ENCODE results near the gene TM2D3.

Gene TM2D3

DNA sequence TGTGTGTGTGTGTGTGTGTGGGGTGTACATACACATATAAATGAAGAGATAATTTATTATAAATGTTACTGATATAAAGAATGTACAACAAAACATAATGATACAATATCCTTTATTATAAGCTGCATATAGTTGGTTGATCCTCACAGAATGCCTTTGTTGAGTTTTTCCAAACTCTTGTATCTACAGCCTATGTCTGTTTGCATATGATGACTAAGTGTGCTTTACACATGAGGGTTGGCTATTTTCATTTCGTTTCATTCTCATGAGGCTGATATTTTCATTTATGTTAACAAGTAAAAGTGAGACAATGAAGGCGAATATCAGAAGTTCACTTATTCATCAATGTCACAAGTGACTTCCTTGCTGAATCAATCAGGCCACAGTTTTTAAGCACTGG, 45.1 kb downstream of the TM2D3 start:
- DNase-seq = no peak
- no peak overlapping the region for H2AK5ac ChIP-seq (ENCODE audit: low read length)
- no peaks in the 10 kb centered on the region for H3K79me2 ChIP-seq (ENCODE audit: control insufficient read depth, insufficient read depth, low read length)
- H3K56ac ChIP-seq (ENCODE audit: low read length) = no peak overlapping the region
- no peak overlapping the region for H3K4ac ChIP-seq (ENCODE audit: low read depth, low read length)
- no peak overlapping the region for H4K8ac ChIP-seq (ENCODE audit: low read depth, low read length)
- H3K27ac ChIP-seq (ENCODE audit: low read depth, low read length) = no peak overlapping the region
- H3K4me2 ChIP-seq (ENCODE audit: low read length) = no peak overlapping the region
- no peak overlapping the region for H2BK5ac ChIP-seq (ENCODE audit: low read length)
- H3K27me3 ChIP-seq (ENCODE audit: insufficient read depth, low read length, poor library complexity) = no peaks in the 10 kb centered on the region
- no peaks in the 10 kb centered on the region for H3K4me1 ChIP-seq (ENCODE audit: control insufficient read depth, low read depth, low read length)
- H3K23ac ChIP-seq (ENCODE audit: low read length) = no peak overlapping the region
- H3K18ac ChIP-seq (ENCODE audit: low read length) = no peak overlapping the region
- no peak overlapping the region for H3K9ac ChIP-seq (ENCODE audit: low read length)
- H3K79me1 ChIP-seq (ENCODE audit: low read length) = no peaks in the 10 kb centered on the region
- no peaks in the 10 kb centered on the region for H3K36me3 ChIP-seq (ENCODE audit: control insufficient read depth, insufficient read depth, low read length)
- H2BK15ac ChIP-seq (replicated peaks; ENCODE audit: low read depth) = no peak overlapping the region
- no CpG with 5 or more reads among the region's 2 CpGs for WGBS (ENCODE audit: extremely low coverage, insufficient coverage, low lambda C conversion rate)
- no peak overlapping the region for H2BK120ac ChIP-seq (ENCODE audit: low read depth, low read length)
- no peak overlapping the region for H4K5ac ChIP-seq (ENCODE audit: low read length)
- H3K4me3 ChIP-seq (ENCODE audit: low read length) = no peak overlapping the region

DNA sequence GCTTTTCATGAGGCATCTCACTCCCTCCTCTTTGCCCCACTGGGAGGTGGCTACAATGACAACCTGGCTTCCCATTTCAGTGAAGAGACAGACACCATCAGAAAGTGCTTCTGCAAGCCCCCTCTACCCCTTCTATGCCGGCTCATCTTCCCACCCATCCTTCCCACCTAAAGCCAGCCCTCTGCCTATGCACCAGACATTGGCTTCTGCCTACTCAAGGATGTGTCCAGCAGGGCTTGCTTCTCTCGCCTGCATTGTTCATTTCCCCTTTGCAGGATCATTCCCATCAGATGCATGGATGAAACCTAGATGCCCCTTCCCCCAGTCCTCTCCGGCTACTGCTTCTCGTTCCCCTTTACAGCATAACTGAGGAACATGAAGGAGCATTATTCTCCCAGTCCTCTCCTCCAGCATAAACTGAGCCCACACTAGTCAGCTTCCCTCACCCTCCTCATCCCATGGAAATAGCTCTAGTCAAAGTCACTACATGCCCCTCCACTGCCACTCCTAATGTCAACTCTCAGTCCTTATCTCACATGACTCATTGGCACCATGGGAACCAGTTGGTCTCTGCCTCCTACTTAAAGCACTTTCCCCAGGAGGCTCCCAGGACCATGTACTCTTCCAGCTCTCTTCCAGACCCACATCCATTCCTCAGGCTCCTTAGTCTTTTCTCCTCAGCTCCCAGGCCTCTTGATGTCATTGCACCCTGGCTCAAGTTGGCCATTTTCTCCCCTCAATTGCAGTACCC, 47.9 kb downstream of the TM2D3 start:
- WGBS (ENCODE audit: extremely low coverage, insufficient coverage, low lambda C conversion rate) = no CpG with 5 or more reads among the region's 4 CpGs
- no peak overlapping the region for H3K23ac ChIP-seq (ENCODE audit: low read length)
- H3K9ac ChIP-seq (ENCODE audit: low read length) = no peak overlapping the region
- H2BK120ac ChIP-seq (ENCODE audit: low read depth, low read length) = no peak overlapping the region
- no peak overlapping the region for H4K8ac ChIP-seq (ENCODE audit: low read depth, low read length)
- no peak overlapping the region for H3K18ac ChIP-seq (ENCODE audit: low read length)
- H4K5ac ChIP-seq (ENCODE audit: low read length) = no peak overlapping the region
- no peak overlapping the region for H3K4ac ChIP-seq (ENCODE audit: low read depth, low read length)
- no peak overlapping the region for H3K27ac ChIP-seq (ENCODE audit: low read depth, low read length)
- no peak overlapping the region for H2AK5ac ChIP-seq (ENCODE audit: low read length)
- no peaks in the 10 kb centered on the region for H3K79me1 ChIP-seq (ENCODE audit: low read length)
- no peak overlapping the region for H2BK5ac ChIP-seq (ENCODE audit: low read length)
- no peaks in the 10 kb centered on the region for H3K36me3 ChIP-seq (ENCODE audit: control insufficient read depth, insufficient read depth, low read length)
- H3K27me3 ChIP-seq (ENCODE audit: insufficient read depth, low read length, poor library complexity) = no peaks in the 10 kb centered on the region
- H3K4me1 ChIP-seq (ENCODE audit: control insufficient read depth, low read depth, low read length) = no peaks in the 10 kb centered on the region
- DNase-seq = no peak
- H3K79me2 ChIP-seq (ENCODE audit: control insufficient read depth, insufficient read depth, low read length) = no peaks in the 10 kb centered on the region
- no peak overlapping the region for H2BK15ac ChIP-seq (replicated peaks; ENCODE audit: low read depth)
- H3K56ac ChIP-seq (ENCODE audit: low read length) = no peak overlapping the region
- no peak overlapping the region for H3K4me2 ChIP-seq (ENCODE audit: low read length)
- no peak overlapping the region for H3K4me3 ChIP-seq (ENCODE audit: low read length)

DNA sequence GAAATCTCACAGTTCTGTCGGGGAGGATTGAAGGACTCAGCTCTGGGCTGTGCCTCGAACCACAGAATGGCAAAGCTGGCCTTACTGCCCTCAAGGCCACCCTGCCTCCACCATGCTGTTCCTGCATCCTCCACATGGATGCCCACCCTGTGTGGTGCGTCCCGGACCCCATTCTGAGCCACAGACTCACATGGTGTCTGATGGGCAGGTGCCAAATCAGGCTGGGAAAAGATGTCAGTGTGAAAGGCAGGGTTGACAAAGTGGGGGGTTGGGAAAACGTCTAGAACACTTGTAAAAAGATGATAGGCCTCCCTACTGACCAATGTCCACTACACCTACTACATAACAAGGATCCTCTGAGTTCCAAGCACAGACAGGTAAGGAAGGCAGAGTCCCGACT, 49.4 kb downstream of the TM2D3 start:
- H2BK15ac ChIP-seq (replicated peaks; ENCODE audit: low read depth) = no peak overlapping the region
- WGBS (ENCODE audit: extremely low coverage, insufficient coverage, low lambda C conversion rate) = no CpG with 5 or more reads among the region's 6 CpGs

DNA sequence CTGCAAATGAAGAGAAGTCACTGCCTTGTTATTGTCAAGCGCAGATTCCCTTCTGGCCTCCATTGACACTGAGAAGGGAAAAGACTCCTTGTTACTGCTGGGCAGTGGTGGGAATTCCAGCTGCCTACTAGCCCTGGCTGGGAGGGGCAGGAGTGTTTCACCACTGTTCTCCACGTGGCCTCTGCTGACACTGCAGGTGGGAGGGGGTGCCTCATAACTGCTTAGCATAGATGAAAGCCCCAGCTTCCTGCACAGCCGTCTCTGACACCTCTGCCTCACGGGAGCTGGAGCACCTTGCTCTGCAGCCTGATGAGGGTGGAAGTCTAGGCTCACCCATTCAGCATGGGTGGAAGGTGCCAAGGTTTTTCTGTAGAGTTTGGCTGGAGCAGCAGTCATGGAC, 52.1 kb downstream of the TM2D3 start:
- Histone ChIP-seq H3K27me3 (ENCODE audit: insufficient read depth, low read length, poor library complexity) (no peaks in the 10 kb centered on the region), H3K9ac (ENCODE audit: low read length) (no peak overlapping the region), H3K4me3 (ENCODE audit: low read length) (no peak overlapping the region), H3K4ac (ENCODE audit: low read depth, low read length) (no peak overlapping the region), H3K18ac (ENCODE audit: low read length) (no peak overlapping the region), H3K4me2 (ENCODE audit: low read length) (no peak overlapping the region), H2BK15ac (replicated peaks; ENCODE audit: low read depth) (no peak overlapping the region), H2AK5ac (ENCODE audit: low read length) (no peak overlapping the region), H4K8ac (ENCODE audit: low read depth, low read length) (no peak overlapping the region), H3K4me1 (ENCODE audit: control insufficient read depth, low read depth, low read length) (no peaks in the 10 kb centered on the region), H4K5ac (ENCODE audit: low read length) (no peak overlapping the region), H3K36me3 (ENCODE audit: control insufficient read depth, insufficient read depth, low read length) (no peaks in the 10 kb centered on the region), H3K79me2 (ENCODE audit: control insufficient read depth, insufficient read depth, low read length) (no peaks in the 10 kb centered on the region), H3K27ac (ENCODE audit: low read depth, low read length) (no peak overlapping the region), H2BK120ac (ENCODE audit: low read depth, low read length) (no peak overlapping the region), H3K23ac (ENCODE audit: low read length) (no peak overlapping the region), H3K79me1 (ENCODE audit: low read length) (no peaks in the 10 kb centered on the region), H2BK5ac (ENCODE audit: low read length) (no peak overlapping the region), H3K56ac (ENCODE audit: low read length) (no peak overlapping the region)
- WGBS (ENCODE audit: extremely low coverage, insufficient coverage, low lambda C conversion rate) = no CpG with 5 or more reads among the region's 4 CpGs
- DNase-seq = peak; percentile 12

More for the DNA sequence above, 49.4 kb downstream of the TM2D3 start:
- Histone ChIP-seq H3K23ac (ENCODE audit: low read length) (no peak overlapping the region), H4K8ac (ENCODE audit: low read depth, low read length) (no peak overlapping the region), H3K4me2 (ENCODE audit: low read length) (no peak overlapping the region), H3K27me3 (ENCODE audit: insufficient read depth, low read length, poor library complexity) (no peaks in the 10 kb centered on the region), H3K9ac (ENCODE audit: low read length) (no peak overlapping the region), H3K79me2 (ENCODE audit: control insufficient read depth, insufficient read depth, low read length) (no peaks in the 10 kb centered on the region), H3K18ac (ENCODE audit: low read length) (no peak overlapping the region), H3K79me1 (ENCODE audit: low read length) (no peaks in the 10 kb centered on the region), H3K4ac (ENCODE audit: low read depth, low read length) (no peak overlapping the region), H4K5ac (ENCODE audit: low read length) (no peak overlapping the region), H2AK5ac (ENCODE audit: low read length) (no peak overlapping the region), H3K36me3 (ENCODE audit: control insufficient read depth, insufficient read depth, low read length) (no peaks in the 10 kb centered on the region), H3K27ac (ENCODE audit: low read depth, low read length) (no peak overlapping the region), H3K56ac (ENCODE audit: low read length) (no peak overlapping the region), H2BK120ac (ENCODE audit: low read depth, low read length) (no peak overlapping the region), H3K4me1 (ENCODE audit: control insufficient read depth, low read depth, low read length) (no peaks in the 10 kb centered on the region), H2BK5ac (ENCODE audit: low read length) (no peak overlapping the region), H3K4me3 (ENCODE audit: low read length) (no peak overlapping the region)
- DNase-seq = no peak

DNA sequence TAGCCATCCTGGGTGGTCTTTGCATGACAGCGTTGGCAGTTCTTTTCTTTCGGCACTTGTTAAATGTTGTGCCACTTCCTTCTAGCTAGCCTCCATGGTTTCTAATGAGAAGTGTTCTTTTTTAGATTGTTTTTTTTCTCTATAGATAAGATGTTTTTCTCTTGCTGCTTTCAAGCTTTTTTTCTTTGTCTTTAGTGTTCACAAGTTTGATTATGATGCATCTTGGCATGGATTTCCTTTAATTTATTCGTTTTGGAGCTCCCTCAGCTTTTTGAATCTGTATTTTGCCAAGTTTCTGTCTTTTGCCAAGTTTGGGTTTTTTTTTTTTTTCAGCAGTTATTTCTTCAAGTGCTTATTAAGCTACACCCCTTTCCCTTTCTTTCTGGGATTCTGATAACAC, 53.1 kb downstream of the TM2D3 start:
- Histone ChIP-seq H3K4me2 (ENCODE audit: low read length) (no peak overlapping the region), H2AK5ac (ENCODE audit: low read length) (no peak overlapping the region), H2BK120ac (ENCODE audit: low read depth, low read length) (no peak overlapping the region), H4K5ac (ENCODE audit: low read length) (no peak overlapping the region), H2BK15ac (replicated peaks; ENCODE audit: low read depth) (no peak overlapping the region), H4K8ac (ENCODE audit: low read depth, low read length) (no peak overlapping the region), H3K27ac (ENCODE audit: low read depth, low read length) (no peak overlapping the region), H3K27me3 (ENCODE audit: insufficient read depth, low read length, poor library complexity) (no peaks in the 10 kb centered on the region), H3K4me3 (ENCODE audit: low read length) (no peak overlapping the region), H3K9ac (ENCODE audit: low read length) (no peak overlapping the region), H3K18ac (ENCODE audit: low read length) (no peak overlapping the region), H3K79me1 (ENCODE audit: low read length) (no peaks in the 10 kb centered on the region), H2BK5ac (ENCODE audit: low read length) (no peak overlapping the region), H3K36me3 (ENCODE audit: control insufficient read depth, insufficient read depth, low read length) (no peaks in the 10 kb centered on the region), H3K79me2 (ENCODE audit: control insufficient read depth, insufficient read depth, low read length) (no peaks in the 10 kb centered on the region), H3K56ac (ENCODE audit: low read length) (no peak overlapping the region), H3K4ac (ENCODE audit: low read depth, low read length) (no peak overlapping the region), H3K23ac (ENCODE audit: low read length) (no peak overlapping the region), H3K4me1 (ENCODE audit: control insufficient read depth, low read depth, low read length) (no peaks in the 10 kb centered on the region)
- DNase-seq = no peak
- no CpG with 5 or more reads among the region's 3 CpGs for WGBS (ENCODE audit: extremely low coverage, insufficient coverage, low lambda C conversion rate)

DNA sequence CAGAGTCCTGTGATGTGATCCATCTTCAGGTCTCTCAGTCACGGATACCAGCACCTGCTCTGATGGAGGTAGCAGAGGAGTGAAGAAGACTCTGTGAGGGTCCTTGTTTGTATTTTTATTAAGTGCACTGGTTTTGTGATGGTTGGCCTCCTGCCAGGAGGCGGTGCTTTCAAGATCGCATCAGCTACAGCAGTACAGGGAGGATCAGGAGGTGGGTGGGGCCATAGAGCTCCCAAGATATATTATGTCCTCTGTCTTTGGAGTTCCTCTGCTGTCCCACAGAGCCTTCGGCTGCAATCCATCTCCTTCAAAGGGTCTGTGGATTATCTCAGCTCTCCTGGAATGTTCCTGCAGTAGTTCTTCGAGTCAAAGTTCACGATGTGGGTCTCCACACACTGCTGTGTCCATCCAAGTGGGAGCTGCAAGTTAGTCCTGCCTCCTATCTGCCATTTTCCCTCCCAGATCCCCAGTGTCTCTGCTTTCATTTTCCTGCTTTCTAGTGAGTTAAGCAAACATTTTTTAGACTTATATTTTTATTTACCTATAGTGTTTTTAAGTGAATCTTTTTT, 54.7 kb downstream of the TM2D3 start:
- Histone ChIP-seq H3K79me2 (ENCODE audit: control insufficient read depth, insufficient read depth, low read length) (no peaks in the 10 kb centered on the region), H2BK120ac (ENCODE audit: low read depth, low read length) (no peak overlapping the region), H3K36me3 (ENCODE audit: control insufficient read depth, insufficient read depth, low read length) (no peaks in the 10 kb centered on the region), H2AK5ac (ENCODE audit: low read length) (no peak overlapping the region), H3K27me3 (ENCODE audit: insufficient read depth, low read length, poor library complexity) (no peaks in the 10 kb centered on the region), H4K8ac (ENCODE audit: low read depth, low read length) (no peak overlapping the region), H3K4ac (ENCODE audit: low read depth, low read length) (no peak overlapping the region), H2BK15ac (replicated peaks; ENCODE audit: low read depth) (no peak overlapping the region), H3K18ac (ENCODE audit: low read length) (no peak overlapping the region), H3K56ac (ENCODE audit: low read length) (no peak overlapping the region), H4K5ac (ENCODE audit: low read length) (no peak overlapping the region), H3K4me2 (ENCODE audit: low read length) (no peak overlapping the region), H3K27ac (ENCODE audit: low read depth, low read length) (no peak overlapping the region), H2BK5ac (ENCODE audit: low read length) (no peak overlapping the region), H3K4me3 (ENCODE audit: low read length) (no peak overlapping the region), H3K9ac (ENCODE audit: low read length) (no peak overlapping the region), H3K23ac (ENCODE audit: low read length) (no peak overlapping the region), H3K4me1 (ENCODE audit: control insufficient read depth, low read depth, low read length) (no peaks in the 10 kb centered on the region), H3K79me1 (ENCODE audit: low read length) (no peaks in the 10 kb centered on the region)
- DNase-seq = no peak
- WGBS (ENCODE audit: extremely low coverage, insufficient coverage, low lambda C conversion rate) = no CpG with 5 or more reads among the region's 6 CpGs
